ENCODE measurements around the gene FRMPD1.
"Not testable (repeated sequence)": the region's sequence is repeated elsewhere in the genome, so short reads cannot be mapped to it uniquely, and the experiment has no call there.

Gene FRMPD1

GRCh38 chr9:37732952-37733351 is 82.2 kb downstream of the FRMPD1 start:
- DNase-seq (ENCODE audit: low read depth, low spot score), result no peak

GRCh38 chr9:37739222-37739621 is 88.5 kb downstream of the FRMPD1 start:
- DNase-seq (ENCODE audit: low read depth, low spot score), result no peak

- DNase-seq (ENCODE audit: low read depth, low spot score), result no peak
These were observed 89.4 kb downstream of the FRMPD1 start for GRCh38 chr9:37740128-37740527.

- DNase-seq (ENCODE audit: low read depth, low spot score), result no peak
These were observed 90.0 kb downstream of the FRMPD1 start for GRCh38 chr9:37740631-37741328.

GRCh38 chr9:37745970-37746369 is 95.2 kb downstream of the FRMPD1 start:
- no peak for DNase-seq (ENCODE audit: low read depth, low spot score)

- DNase-seq (ENCODE audit: low read depth, low spot score), result no peak
These were observed 95.9 kb downstream of the FRMPD1 start for GRCh38 chr9:37746448-37747270.

- DNase-seq (ENCODE audit: low read depth, low spot score), result peak; percentile 20
These were observed 96.6 kb downstream of the FRMPD1 start for GRCh38 chr9:37747271-37747753.

- DNase-seq (ENCODE audit: low read depth, low spot score), result no peak
These were observed 98.4 kb downstream of the FRMPD1 start for GRCh38 chr9:37749129-37749528.

GRCh38 chr9:37751186-37751585 is 100.4 kb downstream of the FRMPD1 start:
- DNase-seq (ENCODE audit: low read depth, low spot score), result no peak

GRCh38 chr9:37751704-37752103 is 101.0 kb downstream of the FRMPD1 start:
- not testable (repeated sequence) for DNase-seq (ENCODE audit: low read depth, low spot score)

- not testable (repeated sequence) for DNase-seq (ENCODE audit: low read depth, low spot score)
These were observed 101.4 kb downstream of the FRMPD1 start for GRCh38 chr9:37752112-37752511.

- no peak for DNase-seq (ENCODE audit: low read depth, low spot score)
These were observed 102.1 kb downstream of the FRMPD1 start for GRCh38 chr9:37752642-37753488.

GRCh38 chr9:37753489-37754190 is 102.9 kb downstream of the FRMPD1 start, which contains the start of gene TRMT10B:
Gene TRMT10B, plus strand, starts transcription at chr9:37753805. Its CDS starts 8,127 bp downstream, at chr9:37761932.
- DNase-seq (ENCODE audit: low read depth, low spot score), result peak; percentile 23

GRCh38 chr9:37758747-37759146 is 108.0 kb downstream of the FRMPD1 start:
- DNase-seq (ENCODE audit: low read depth, low spot score), result no peak

GRCh38 chr9:37760416-37761161 is 109.8 kb downstream of the FRMPD1 start:
- no peak for DNase-seq (ENCODE audit: low read depth, low spot score)

- no peak for DNase-seq (ENCODE audit: low read depth, low spot score)
These were observed 110.8 kb downstream of the FRMPD1 start for GRCh38 chr9:37761511-37761910.

GRCh38 chr9:37765263-37765662 is 114.5 kb downstream of the FRMPD1 start:
- DNase-seq (ENCODE audit: low read depth, low spot score), result not testable (repeated sequence)

GRCh38 chr9:37769306-37769705 is 118.6 kb downstream of the FRMPD1 start:
- DNase-seq (ENCODE audit: low read depth, low spot score), result no peak

- DNase-seq (ENCODE audit: low read depth, low spot score), result no peak
These were observed 119.2 kb downstream of the FRMPD1 start for GRCh38 chr9:37769995-37770394.

- no peak for DNase-seq (ENCODE audit: low read depth, low spot score)
These were observed 124.6 kb downstream of the FRMPD1 start for GRCh38 chr9:37775216-37775919.

All from iPS DF 19.7 (cell line).